IPS DF 19.7 (cell line): ENCODE data around the gene ZNF771.

ENCODE experiments used
- DNase-seq: peaks from one replicate; pipeline ENCODE4 v3.0.0-alpha.2; 2013; ENCODE audit warnings: low read depth, low spot score

The ZNF771 gene

GRCh38 chr16:30464078-30464477, 56.7 kb downstream of the ZNF771 start:
- no peak for DNase-seq
